Measurements from ENCODE around the gene TMEM69. TPM values are rescaled to one million over a fixed set of nuclear protein-coding genes. Genes with fewer than 3 reads are reported as not detected.
"Not testable (repeated sequence)": the region's sequence is repeated elsewhere in the genome, so short reads cannot be mapped to it uniquely, and the experiment has no call there.

Gene TMEM69
- total RNA-seq, 1 donor from 2014 or later: 7.5 TPM

DNA sequence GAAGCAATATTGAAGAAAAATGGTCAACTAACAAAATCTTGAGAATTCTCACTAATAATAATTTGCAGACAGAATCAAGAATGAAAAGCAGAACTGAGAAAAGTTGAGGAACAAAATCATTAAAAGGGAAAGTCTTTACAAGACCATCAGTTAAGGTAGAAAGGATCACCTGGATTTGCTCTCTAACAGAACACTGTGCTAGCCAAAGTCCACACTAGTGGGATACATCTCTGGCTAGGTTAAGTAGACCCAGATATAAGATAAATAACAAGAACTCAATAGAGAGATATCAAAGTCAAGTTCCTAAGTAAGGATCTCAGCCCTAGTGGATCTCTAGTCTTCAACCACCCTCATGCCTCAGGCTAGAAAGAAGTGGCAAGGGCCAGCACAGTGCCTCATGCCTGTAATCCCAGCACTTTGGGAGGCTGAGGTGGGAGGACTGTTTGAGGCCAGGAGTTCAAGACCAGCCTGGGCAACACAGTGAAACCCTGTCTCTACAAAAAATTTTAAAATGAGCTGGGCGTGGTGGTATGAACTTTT lies 42.9 kb downstream of the TMEM69 start:
- no peak for DNase-seq (ENCODE audit: low spot score)

DNA sequence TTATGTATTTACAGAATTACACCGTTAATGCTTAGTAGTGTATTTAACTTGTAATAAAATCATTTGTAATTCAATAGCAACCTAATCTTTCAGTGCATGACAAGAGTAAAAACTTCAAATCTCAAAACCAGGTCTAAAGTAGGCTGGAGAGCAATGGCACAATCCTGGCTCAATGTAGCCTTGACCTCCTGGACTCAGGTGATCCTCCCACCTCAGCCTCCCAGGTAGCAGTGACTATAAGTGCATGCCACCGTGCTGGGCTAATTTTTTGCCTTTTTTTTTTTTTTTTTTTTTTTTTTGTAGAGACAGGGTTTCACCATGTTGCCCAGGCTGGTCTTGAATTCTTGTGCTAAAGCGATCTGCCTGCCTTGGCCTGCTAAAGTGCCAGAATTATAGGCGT lies 51.2 kb downstream of the TMEM69 start:
- no peak for DNase-seq (ENCODE audit: low spot score)

DNA sequence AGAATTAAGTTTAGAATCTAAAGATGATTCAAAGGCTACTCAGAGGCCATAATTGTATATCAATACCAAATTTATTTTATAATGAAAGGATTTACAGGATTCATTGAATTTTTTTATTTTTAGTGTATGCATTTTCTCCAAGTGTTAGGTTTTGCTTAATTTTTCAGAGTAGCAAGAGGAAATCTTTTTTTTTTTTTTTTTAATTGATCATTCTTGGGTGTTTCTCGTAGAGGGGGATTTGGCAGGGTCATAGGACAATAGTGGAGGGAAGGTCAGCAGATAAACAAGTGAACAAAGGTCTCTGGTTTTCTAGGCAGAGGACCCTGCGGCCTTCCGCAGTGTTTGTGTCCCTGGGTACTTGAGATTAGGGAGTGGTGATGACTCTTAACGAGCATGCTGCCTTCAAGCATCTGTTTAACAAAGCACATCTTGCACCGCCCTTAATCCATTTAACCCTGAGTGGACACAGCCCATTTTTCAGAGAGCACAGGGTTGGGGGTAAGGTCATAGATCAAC lies 51.7 kb downstream of the TMEM69 start:
- DNase-seq (ENCODE audit: low spot score): not testable (repeated sequence)

Other genes starting within 250 kb of the TMEM69 start
- 6.0 TPM for gene TESK2, start 197.0 kb upstream of the TMEM69 start, total RNA-seq (ENCODE audit: insufficient read depth, low replicate concordance)
- gene CCDC163, start 188.1 kb upstream of the TMEM69 start, total RNA-seq (ENCODE audit: insufficient read depth, low replicate concordance): 0.72 TPM
- gene MMACHC, start 187.9 kb upstream of the TMEM69 start, total RNA-seq (ENCODE audit: insufficient read depth, low replicate concordance): 1.2 TPM
- 181 TPM for gene PRDX1, start 166.3 kb upstream of the TMEM69 start, total RNA-seq (ENCODE audit: insufficient read depth, low replicate concordance)
- gene AKR1A1, start 137.4 kb upstream of the TMEM69 start, total RNA-seq (ENCODE audit: insufficient read depth, low replicate concordance): 84.0 TPM
- gene NASP, start 104.1 kb upstream of the TMEM69 start, total RNA-seq (ENCODE audit: insufficient read depth, low replicate concordance): 27.4 TPM
- 1.9 TPM for gene CCDC17, start 64.1 kb upstream of the TMEM69 start, total RNA-seq (ENCODE audit: insufficient read depth, low replicate concordance)
- 69.8 TPM for gene GPBP1L1, start 1.6 kb upstream of the TMEM69 start, total RNA-seq (ENCODE audit: insufficient read depth, low replicate concordance)
- gene IPP, start 62.5 kb downstream of the TMEM69 start, total RNA-seq (ENCODE audit: insufficient read depth, low replicate concordance): 15.2 TPM
- 25.0 TPM for gene MAST2, start 115.4 kb downstream of the TMEM69 start, total RNA-seq (ENCODE audit: insufficient read depth, low replicate concordance)

Measured in umbilical cord (tissue), 2 donors.